C4-2B (cell line): ENCODE measurements around the gene OR1N1.
A peak's percentile ranks its signal among the peaks of the same experiment; 100 is the strongest.

Experiments
- H3K27ac ChIP-seq: fragments of 450-650 bp; 2 replicates; pipeline ENCODE4 v1.5.1; 2017
- CTCF ChIP-seq: fragments of 450-650 bp; conservative IDR thresholded peaks from 2 replicates; pipeline ENCODE4 v1.5.1; 2017; ENCODE audit warnings: mild to moderate bottlenecking
- ZFX ChIP-seq: fragments of 450-650 bp; IDR thresholded peaks from 2 replicates; pipeline ENCODE4 v1.6.1; 2017

Gene OR1N1

GRCh38 chr9:122510502-122510901 is 16.6 kb downstream of the OR1N1 start, which contains the start of gene OR1J2:
OR1J2 (plus strand) TSS chr9:122510802; CDS start chr9:122510802, 0 bp downstream.
- H3K27ac ChIP-seq = no peak within 1 kb of the TSS
- TF ChIP-seq CTCF (no peak), ZFX (no peak)

GRCh38 chr9:122506964-122507363 is 20.1 kb downstream of the OR1N1 start:
- TF ChIP-seq ZFX (no peak), CTCF (no peak)
- H3K27ac ChIP-seq = no peak overlapping the region

GRCh38 chr9:122498883-122499288 is 28.2 kb downstream of the OR1N1 start:
- H3K27ac ChIP-seq = no peak overlapping the region
- TF ChIP-seq ZFX = no peak
- peak; percentile 97 for TF ChIP-seq CTCF

- TF ChIP-seq CTCF (no peak), ZFX (no peak)
- H3K27ac ChIP-seq = no peak overlapping the region
These were observed 48.0 kb downstream of the OR1N1 start for GRCh38 chr9:122479062-122479461.

- H3K27ac ChIP-seq = no peak within 1 kb of the TSS
- TF ChIP-seq ZFX (no peak), CTCF (no peak)
These were observed 49.3 kb downstream of the OR1N1 start, which contains the start of gene OR1J1 for GRCh38 chr9:122477826-122478225. OR1J1 (minus strand) TSS chr9:122477926; CDS start chr9:122477926, 0 bp downstream.

- H3K27ac ChIP-seq = no peak overlapping the region
- TF ChIP-seq CTCF (no peak), ZFX (no peak)
These were observed 49.7 kb downstream of the OR1N1 start for GRCh38 chr9:122477346-122477745.
